GM19372 (cell line): ENCODE measurements around the gene AMN.

Experiments
- ATAC-seq: cut with Tn5 transposase; IDR thresholded peaks from one replicate; pipeline ENCODE4 v1.9.1; 2021; ENCODE audit warnings: mild to moderate bottlenecking, low read depth, moderate library complexity; ENCODE audit not compliant: unreplicated experiment

The AMN gene

GRCh38 chr14:102942069-102942468 lies 19.6 kb downstream of the AMN start:
- no peak for ATAC-seq

DNA sequence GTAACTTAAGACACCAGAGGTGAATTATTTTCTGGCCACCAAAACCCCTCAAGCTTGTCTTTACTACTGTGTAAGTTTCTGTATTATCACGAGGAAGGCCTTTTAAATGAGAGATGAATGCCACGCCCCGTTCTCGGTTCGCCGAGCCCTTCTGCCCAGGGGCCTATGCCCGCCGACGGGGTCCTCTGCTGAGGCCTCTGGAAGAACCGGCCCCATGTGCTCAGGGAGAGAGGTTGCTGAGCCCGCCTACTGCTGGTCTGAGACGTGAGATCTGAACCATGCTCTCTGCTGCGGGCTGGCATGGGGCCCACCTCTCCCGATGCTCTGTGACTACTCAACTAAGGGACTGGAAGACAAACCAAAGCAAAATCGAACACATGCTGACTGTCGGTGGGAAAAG lies 21.0 kb downstream of the AMN start:
- no peak for ATAC-seq

DNA sequence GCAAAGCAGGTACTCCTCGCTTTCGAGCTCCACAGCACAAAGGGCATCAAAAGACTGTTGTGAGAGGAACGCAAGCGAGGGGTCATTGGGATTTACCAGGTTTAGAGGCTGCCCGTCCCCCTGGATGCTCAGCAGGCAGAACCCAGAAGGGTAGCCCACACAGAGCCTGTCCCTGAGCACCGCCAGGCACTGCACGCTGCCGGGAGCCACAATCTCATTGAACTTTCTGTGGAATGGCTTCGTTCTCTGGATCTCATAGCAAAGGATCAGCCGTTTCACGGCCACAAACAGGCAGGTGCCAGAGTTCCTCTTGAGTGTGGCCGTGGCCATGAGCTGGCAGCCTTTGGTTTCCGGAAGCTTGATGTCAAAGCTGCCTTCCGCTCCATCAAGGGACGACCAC lies 21.5 kb downstream of the AMN start:
- ATAC-seq: no peak

GRCh38 chr14:102944448-102945330 lies 22.2 kb downstream of the AMN start:
- no peak for ATAC-seq

DNA sequence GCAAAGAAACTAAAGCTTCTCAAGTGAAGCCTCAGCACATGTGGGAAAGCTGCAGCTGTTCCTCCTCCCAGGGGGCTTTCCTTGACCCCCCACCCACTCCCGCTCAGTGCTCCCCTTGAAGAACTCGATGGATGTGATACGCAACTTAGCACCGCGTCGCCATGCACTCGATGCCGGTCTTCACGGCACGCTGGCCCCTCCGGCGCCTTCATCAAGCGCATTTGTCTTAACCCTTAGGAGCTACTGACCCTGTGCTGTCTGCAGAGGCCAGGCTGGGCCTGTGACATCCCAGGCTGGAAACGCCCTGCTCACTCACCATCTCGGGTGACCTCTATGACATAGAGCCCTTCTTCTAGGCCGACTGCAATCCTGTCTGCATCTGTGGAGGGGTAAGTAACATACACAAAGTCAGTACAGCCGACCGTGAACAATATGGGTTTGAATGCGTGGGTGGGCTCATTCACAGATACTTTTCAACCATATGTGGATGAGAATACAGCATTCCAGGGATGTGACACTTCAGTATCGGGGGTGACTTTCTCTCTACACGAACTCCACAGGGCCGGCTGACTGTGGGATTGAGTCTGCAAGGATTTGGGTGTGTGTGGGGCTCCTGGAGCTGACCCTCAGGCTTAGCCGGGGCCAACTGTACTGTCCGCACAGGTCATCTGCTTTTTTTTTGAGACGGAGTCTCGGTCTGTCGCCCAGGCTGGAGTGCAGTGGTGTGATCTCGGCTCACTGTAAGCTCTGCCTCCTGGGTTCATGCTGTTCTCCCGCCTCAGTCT lies 23.1 kb downstream of the AMN start:
- ATAC-seq: no peak

GRCh38 chr14:102947321-102948103 lies 25.0 kb downstream of the AMN start:
- ATAC-seq: no peak

DNA sequence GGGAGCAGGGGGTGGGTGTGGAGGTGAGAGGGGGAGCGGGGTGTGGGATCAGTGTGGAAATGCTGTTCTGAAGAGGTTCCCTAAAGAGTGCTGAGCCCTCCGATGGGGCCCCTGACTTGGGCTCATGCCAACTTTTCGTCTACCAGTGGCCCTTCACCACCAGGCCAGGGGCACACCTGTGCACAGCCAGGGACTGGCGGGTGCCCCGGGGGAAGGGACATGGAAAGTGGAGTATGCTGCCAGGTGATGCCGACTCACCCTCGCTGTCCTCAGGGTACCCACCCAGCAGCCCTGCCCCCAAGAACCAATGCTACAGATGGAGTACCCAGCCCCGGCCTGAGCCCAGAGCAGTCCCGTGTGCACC lies 26.2 kb downstream of the AMN start:
- ATAC-seq: no peak

- ATAC-seq: no peak
These were observed 26.8 kb downstream of the AMN start for GRCh38 chr14:102949062-102949800.

GRCh38 chr14:102949801-102950451 lies 27.5 kb downstream of the AMN start:
- ATAC-seq: no peak

GRCh38 chr14:102951034-102951433 lies 28.6 kb downstream of the AMN start:
- no peak for ATAC-seq

DNA sequence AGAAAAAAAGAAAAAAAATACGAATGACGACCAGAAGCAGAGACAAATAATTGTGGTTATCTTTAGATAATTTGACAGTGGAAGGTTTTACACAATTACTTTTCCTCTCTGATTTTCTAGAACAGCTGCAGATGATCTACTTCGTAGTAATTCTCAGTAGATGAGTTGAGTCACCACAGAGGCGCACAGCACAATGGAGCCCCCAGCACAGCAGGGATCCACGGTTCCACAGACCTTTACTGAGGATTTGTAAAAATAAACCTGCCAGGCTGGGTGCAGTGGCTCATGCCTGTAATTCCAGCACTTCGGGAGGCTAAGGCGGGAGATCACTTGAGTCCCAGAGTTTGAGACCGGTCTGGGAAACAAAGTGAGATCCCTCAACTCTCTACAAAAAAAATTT lies 29.3 kb downstream of the AMN start:
- ATAC-seq: no peak

- ATAC-seq: no peak
These were observed 29.8 kb downstream of the AMN start for GRCh38 chr14:102952276-102952675.

DNA sequence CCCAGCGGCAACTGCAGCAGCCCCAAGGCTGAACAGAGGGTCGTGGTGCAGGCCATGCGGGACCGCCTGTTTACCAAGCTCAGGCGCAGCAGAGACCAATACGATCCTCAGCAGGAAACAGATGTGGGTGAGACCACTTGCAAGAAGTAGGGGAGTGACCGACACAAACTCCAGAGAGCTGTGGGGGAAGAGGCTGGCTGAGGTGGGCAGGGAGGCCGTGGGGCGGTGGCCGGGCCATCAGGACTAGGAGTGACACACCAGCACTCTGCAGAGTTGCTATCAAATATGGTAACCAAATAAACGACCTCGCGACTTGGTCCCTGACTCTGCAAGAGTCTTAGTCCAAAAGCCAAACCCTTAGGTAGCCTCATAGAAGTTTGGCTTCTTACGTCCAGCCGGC lies 30.6 kb downstream of the AMN start:
- no peak for ATAC-seq

DNA sequence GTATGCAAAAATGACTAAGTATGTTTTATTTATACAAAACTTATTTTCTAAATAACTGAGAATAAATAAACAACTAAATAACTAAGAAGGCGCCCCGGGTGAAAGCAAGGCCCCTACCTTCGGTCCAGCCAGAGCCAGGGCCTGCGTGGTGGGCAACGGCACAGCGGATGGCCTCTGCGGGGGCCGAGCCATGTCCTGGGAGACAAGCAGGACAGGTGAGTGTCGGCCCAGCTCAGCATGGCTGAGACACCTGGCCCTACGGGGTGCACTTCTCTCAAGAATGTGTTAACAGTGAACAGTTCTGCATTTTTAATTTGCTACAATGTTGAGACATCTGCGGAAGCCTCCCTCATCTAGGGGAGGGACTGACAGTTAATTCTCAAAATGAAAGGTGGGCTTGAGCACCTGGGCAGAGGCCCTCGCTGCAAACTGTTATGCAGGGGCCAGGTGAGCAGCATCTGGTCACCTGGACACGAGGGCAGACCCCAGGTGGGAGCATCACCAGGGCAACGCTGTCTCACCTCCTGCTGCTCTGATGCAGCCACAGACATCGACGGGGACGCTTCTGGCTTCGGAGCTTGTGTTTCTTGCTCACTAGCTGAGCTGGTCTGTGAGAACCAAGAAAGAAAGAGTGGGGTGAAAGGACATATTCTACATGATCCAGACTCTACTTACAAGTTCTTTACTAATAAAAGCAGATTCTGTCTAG lies 31.8 kb downstream of the AMN start:
- ATAC-seq: no peak

DNA sequence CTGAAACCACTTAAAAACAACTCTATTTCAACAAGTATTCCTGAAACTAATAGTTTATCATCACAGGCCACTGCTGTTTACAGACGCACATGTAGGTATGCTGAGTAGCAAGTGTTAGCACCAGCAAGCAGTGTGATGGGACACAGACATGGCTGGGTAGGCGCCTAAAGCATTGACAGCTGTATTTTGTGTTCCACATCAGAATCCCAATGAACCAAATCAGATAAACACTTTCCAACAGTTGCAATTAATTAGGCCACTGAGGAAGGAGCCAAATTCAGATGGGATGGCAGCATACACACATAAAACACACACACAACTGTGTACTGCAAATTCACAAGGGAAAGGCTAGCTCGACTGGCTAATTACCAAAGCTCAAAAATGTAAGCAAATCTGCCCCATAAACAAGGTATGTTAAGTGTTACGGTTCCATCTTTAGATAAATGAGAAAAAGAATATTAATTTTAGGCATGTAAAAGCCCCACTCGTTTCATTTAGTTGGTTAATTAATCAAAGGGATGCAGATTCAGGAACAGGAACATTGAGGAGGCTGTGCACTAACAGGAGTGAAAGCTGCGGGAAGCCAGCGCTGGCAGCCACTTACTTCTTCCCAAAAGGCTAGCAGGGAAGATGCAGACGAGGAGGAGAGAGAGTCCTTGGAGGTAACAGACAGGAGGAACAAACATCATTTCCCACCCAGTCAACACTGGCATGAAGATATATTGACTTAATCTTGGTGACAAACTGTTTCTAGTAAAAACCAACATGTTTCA lies 33.4 kb downstream of the AMN start:
- no peak for ATAC-seq

DNA sequence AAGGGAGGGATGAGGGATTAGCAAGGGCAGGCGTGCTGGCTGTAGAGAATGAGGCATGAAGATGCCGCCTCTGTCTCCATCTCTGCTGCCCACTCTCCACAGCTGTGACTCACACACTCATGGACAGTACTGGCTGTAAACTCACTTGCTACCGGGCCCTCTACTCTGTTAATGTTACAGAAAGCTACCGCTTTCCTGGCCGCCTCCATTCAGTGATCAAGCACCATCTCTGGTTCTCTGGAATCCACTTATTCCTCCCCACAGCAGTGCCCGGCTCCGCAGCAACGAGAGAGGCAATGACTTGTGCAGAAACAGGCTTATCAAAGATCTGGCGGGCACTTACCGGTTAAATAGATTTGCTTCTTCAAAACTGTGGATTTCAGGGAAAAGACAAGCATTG lies 34.8 kb downstream of the AMN start:
- ATAC-seq: no peak

- no peak for ATAC-seq
These were observed 36.0 kb downstream of the AMN start for GRCh38 chr14:102958461-102958860.

GRCh38 chr14:102962111-102962627 lies 39.7 kb downstream of the AMN start:
- no peak for ATAC-seq
